GM23248 (cell line): ENCODE data around the gene FBXL5. TPM values are rescaled to one million over a fixed set of nuclear protein-coding genes. Genes with fewer than 3 reads are reported as not detected.

ENCODE experiments used
- DNase-seq: peaks from one replicate; pipeline ENCODE4 v3.0.0-alpha.2; 2015
- H2AFZ ChIP-seq: fragments of 200-600 bp; sonication (generic); 2 replicates; pipeline ENCODE4 v1.6.1; 2016; ENCODE audit warnings: antibody characterized with exemption
- H3F3A ChIP-seq: fragments of 200-600 bp; sonication (generic); 2 replicates; pipeline ENCODE4 v1.6.1; 2016; ENCODE audit warnings: mild to moderate bottlenecking, antibody characterized with exemption, mixed run types; ENCODE audit not compliant: insufficient read depth
- H3K27ac ChIP-seq: fragments of 200-600 bp; sonication (generic); 2 replicates; pipeline ENCODE4 v1.5.1; 2016; ENCODE audit warnings: mild to moderate bottlenecking
- H3K27me3 ChIP-seq: fragments of 200-600 bp; sonication (generic); replicated peaks from 2 replicates; pipeline ENCODE4 v1.6.1; 2016; ENCODE audit warnings: mild to moderate bottlenecking; ENCODE audit not compliant: insufficient read depth
- H3K36me3 ChIP-seq: fragments of 200-600 bp; sonication (generic); 2 replicates; pipeline ENCODE4 v1.6.1; 2016; ENCODE audit warnings: low read depth, mild to moderate bottlenecking
- H3K4me1 ChIP-seq: fragments of 200-600 bp; sonication (generic); 2 replicates; pipeline ENCODE4 v1.6.1; 2016; ENCODE audit warnings: mild to moderate bottlenecking; ENCODE audit not compliant: insufficient read depth
- H3K4me2 ChIP-seq: fragments of 200-600 bp; sonication (generic); one replicate; pipeline ENCODE4 v1.6.1; 2016; ENCODE audit warnings: mild to moderate bottlenecking; ENCODE audit not compliant: unreplicated experiment
- H3K4me3 ChIP-seq: fragments of 200-600 bp; sonication (generic); 2 replicates; pipeline ENCODE4 v1.5.1; 2016; ENCODE audit warnings: mild to moderate bottlenecking
- H3K79me2 ChIP-seq: fragments of 200-600 bp; sonication (generic); 2 replicates; pipeline ENCODE4 v1.6.1; 2016; ENCODE audit warnings: mild to moderate bottlenecking; ENCODE audit not compliant: insufficient read depth
- H3K9ac ChIP-seq: fragments of 200-600 bp; sonication (generic); 2 replicates; pipeline ENCODE4 v1.6.1; 2016; ENCODE audit warnings: mild to moderate bottlenecking
- H3K9me2 ChIP-seq: fragments of 200-600 bp; sonication (generic); 2 replicates; pipeline ENCODE4 v1.6.1; 2016; ENCODE audit warnings: mixed run types, mild to moderate bottlenecking, moderate library complexity; ENCODE audit not compliant: insufficient read depth
- H3K9me3 ChIP-seq: fragments of 200-600 bp; sonication (generic); one replicate; pipeline ENCODE4 v1.6.1; 2017; ENCODE audit warnings: low read depth
- H4K20me1 ChIP-seq: fragments of 200-600 bp; sonication (generic); 2 replicates; pipeline ENCODE4 v1.6.0; 2016; ENCODE audit not compliant: insufficient read depth
- EZH2 ChIP-seq: fragments of 200-600 bp; sonication (generic); IDR thresholded peaks from 2 replicates; pipeline ENCODE4 v1.6.1; 2018; ENCODE audit warnings: antibody characterized with exemption, mild to moderate bottlenecking; ENCODE audit not compliant: insufficient read depth, poor library complexity, severe bottlenecking
- EZH2phosphoT487 ChIP-seq: fragments of 200-600 bp; sonication (generic); IDR thresholded peaks from 2 replicates; pipeline ENCODE4 v1.6.1; 2018; ENCODE audit warnings: antibody characterized with exemption, moderate library complexity, mild to moderate bottlenecking, low read depth; ENCODE audit not compliant: insufficient read depth
- WGBS, 2 experiments: methylation state at CpG; one replicate each; pipeline ENCODE4 v1.1.6; 2015 to 2017; ENCODE audit warnings: low lambda C conversion rate in 2 of 2, low coverage in 1 of 2; ENCODE audit errors: missing lambda C conversion rate in 2 of 2; 5-methylcytosine and 5-hydroxymethylcytosine counted together
- in situ Hi-C: fragments of 300-500 bp; cut with MboI; formaldehyde crosslinking; loops from 2 replicates; pipeline ENCODE4 v1.15.0; 2020
- polyA plus RNA-seq: library from polyadenylated mRNA; unstranded; fragments of >200 nt; fragmentation: Nextera tagmentation; extraction: Ambion mirVana; gene quantifications from 2 replicates; pipeline ENCODE4 v1.2.1, GENCODE V29; 2016
- total RNA-seq: library from RNA; depleted of rRNA; stranded (reverse); fragments of >200 nt; shearing (Covaris generic); gene quantifications from 2 replicates; pipeline ENCODE4 v1.2.3, GENCODE V29; 2014

The FBXL5 gene
- total and polyA plus RNA-seq, 2 experiments from 2014 or later = 55.6 to 82.7 TPM

GRCh38 chr4:15702941-15703403, 47.8 kb upstream of the FBXL5 start, which contains the start of gene BST1:
Gene BST1, plus strand, starts transcription at chr4:15703065. Its CDS starts 80 bp downstream, at chr4:15703145.
- Histone ChIP-seq H2AFZ (peak within 1 kb of the TSS; percentile 93), H4K20me1 (no peaks in the 10 kb centered on the region), H3K9ac (peak within 1 kb of the TSS; percentile 75), H3K79me2 (no peaks in the 10 kb centered on the region), H3K4me3 (peak within 1 kb of the TSS; percentile 76), H3K9me2 (no peaks in the 10 kb centered on the region), H3K4me1 (peaks cover 14% of the 10 kb centered on the region; the same call in 1 of the 2 replicates), H3K27me3 (no peaks in the 10 kb centered on the region), H3K4me2 (peak within 1 kb of the TSS; percentile 79), H3K27ac (no peak within 1 kb of the TSS), H3F3A (0 out of 2 replicates have a peak, but pooled peaks cover 9% of the 10 kb centered on the region), H3K9me3 (no peaks in the 10 kb centered on the region), H3K36me3 (no peaks in the 10 kb centered on the region)
- TF ChIP-seq EZH2phosphoT487 (no peak), EZH2 (no peak)
- WGBS, 2 experiments = 1 to 4% methylated on average over 40 to 43 of the region's 43 CpGs
- in situ Hi-C loops = no loop called here
- DNase-seq = peak; percentile 74

GRCh38 chr4:15696866-15697265, 41.7 kb upstream of the FBXL5 start:
- no peak for DNase-seq
- H3K36me3 ChIP-seq = no peaks in the 10 kb centered on the region
- H4K20me1 ChIP-seq = no peaks in the 10 kb centered on the region
- H3K27ac ChIP-seq = no peak overlapping the region
- H3K79me2 ChIP-seq = no peaks in the 10 kb centered on the region
- H3F3A ChIP-seq = peaks cover 25% of the 10 kb centered on the region
- TF ChIP-seq EZH2 = no peak
- no peak for TF ChIP-seq EZH2phosphoT487
- no peaks in the 10 kb centered on the region for H3K27me3 ChIP-seq
- in situ Hi-C loops = no loop called here
- H3K9me3 ChIP-seq = no peaks in the 10 kb centered on the region
- no peak overlapping the region for H3K9ac ChIP-seq
- H2AFZ ChIP-seq = no peak overlapping the region
- no peaks in the 10 kb centered on the region for H3K9me2 ChIP-seq
- H3K4me2 ChIP-seq = no peak overlapping the region
- no peak overlapping the region for H3K4me3 ChIP-seq
- 98 to 100% methylated on average over 1 of the region's 1 CpG for WGBS, 2 experiments
- peaks cover 27% of the 10 kb centered on the region for H3K4me1 ChIP-seq

DNA sequence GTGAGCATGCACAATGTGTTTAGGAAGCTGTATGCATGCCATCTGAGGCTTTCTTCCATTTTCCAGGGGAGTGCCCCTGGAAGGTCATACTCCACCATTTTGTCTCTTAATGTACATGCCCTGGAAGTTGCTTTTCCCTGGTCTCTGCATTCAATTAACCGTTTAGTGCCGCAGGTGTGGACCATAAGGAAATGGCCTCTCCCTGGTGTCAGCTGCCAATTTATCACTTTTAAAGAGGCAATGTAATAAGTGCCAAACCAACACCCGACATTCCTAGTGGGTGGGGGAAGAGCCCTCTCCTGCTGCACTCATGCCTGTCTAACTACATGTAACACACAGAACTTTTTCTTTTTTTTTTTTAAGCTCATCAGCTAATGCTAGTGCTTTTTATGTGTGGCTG, 40.6 kb upstream of the FBXL5 start:
- no peak overlapping the region for H2AFZ ChIP-seq
- no peak for TF ChIP-seq EZH2
- TF ChIP-seq EZH2phosphoT487 = no peak
- DNase-seq = no peak
- no peak overlapping the region for H3K4me3 ChIP-seq
- H3K4me1 ChIP-seq = peaks cover 39% of the 10 kb centered on the region
- no peaks in the 10 kb centered on the region for H4K20me1 ChIP-seq
- no peaks in the 10 kb centered on the region for H3K79me2 ChIP-seq
- no peaks in the 10 kb centered on the region for H3K27me3 ChIP-seq
- H3K9ac ChIP-seq = no peak overlapping the region
- peak overlapping the region; percentile 45 for H3K4me2 ChIP-seq
- H3K9me2 ChIP-seq = no peaks in the 10 kb centered on the region
- in situ Hi-C loops = no loop called here
- WGBS, 2 experiments = 54 to 59% methylated on average over 3 of the region's 3 CpGs
- H3K9me3 ChIP-seq = no peaks in the 10 kb centered on the region
- H3K36me3 ChIP-seq = no peaks in the 10 kb centered on the region
- peaks cover 35% of the 10 kb centered on the region for H3F3A ChIP-seq
- H3K27ac ChIP-seq = peak overlapping the region; percentile 30

GRCh38 chr4:15695240-15695699, 40.1 kb upstream of the FBXL5 start:
- TF ChIP-seq EZH2 = no peak
- TF ChIP-seq EZH2phosphoT487 = peak; percentile 93
- Histone ChIP-seq H3K4me3 (no peak overlapping the region), H3F3A (peaks cover 38% of the 10 kb centered on the region), H3K9me3 (no peaks in the 10 kb centered on the region), H3K4me1 (peaks cover 43% of the 10 kb centered on the region), H3K27me3 (no peaks in the 10 kb centered on the region), H3K9me2 (no peaks in the 10 kb centered on the region), H3K4me2 (peak overlapping the region; percentile 45), H3K9ac (no peak overlapping the region), H3K79me2 (no peaks in the 10 kb centered on the region), H2AFZ (no peak overlapping the region), H4K20me1 (no peaks in the 10 kb centered on the region), H3K27ac (peak overlapping the region; percentile 30), H3K36me3 (no peaks in the 10 kb centered on the region)
- DNase-seq = peak; percentile 96
- 38 to 39% methylated on average over 10 of the region's 10 CpGs for WGBS, 2 experiments
- in situ Hi-C loops = no loop called here

DNA sequence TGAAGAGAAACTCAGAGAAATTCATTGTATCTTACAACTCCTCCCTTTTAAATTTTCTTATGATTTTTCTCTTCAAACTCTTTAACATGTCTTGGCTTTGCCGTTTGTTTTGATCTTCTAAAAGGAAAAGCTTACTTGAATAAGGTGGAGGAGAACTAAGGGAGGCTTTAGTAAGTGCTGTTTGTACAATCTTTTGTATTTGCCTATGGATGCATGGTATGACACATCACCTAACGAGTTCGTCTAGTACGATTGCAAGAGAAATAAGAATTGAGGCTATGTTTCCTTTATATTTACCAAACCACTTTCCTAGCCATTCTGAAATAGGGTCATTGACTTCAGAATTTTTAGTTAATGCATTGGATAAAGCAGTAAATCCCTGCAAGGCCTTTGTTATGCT, 39.3 kb upstream of the FBXL5 start:
- H3K4me2 ChIP-seq = no peak overlapping the region
- H3K9me3 ChIP-seq = no peaks in the 10 kb centered on the region
- no peaks in the 10 kb centered on the region for H3K79me2 ChIP-seq
- peaks cover 47% of the 10 kb centered on the region for H3F3A ChIP-seq
- in situ Hi-C loops = no loop called here
- WGBS, 2 experiments = 97 to 100% methylated on average over 4 of the region's 4 CpGs
- no peak for DNase-seq
- no peak overlapping the region for H3K9ac ChIP-seq
- no peak overlapping the region for H3K4me3 ChIP-seq
- peak overlapping the region; percentile 14; the same call in 1 of the 2 replicates for H3K27ac ChIP-seq
- H3K36me3 ChIP-seq = no peaks in the 10 kb centered on the region
- H3K27me3 ChIP-seq = no peaks in the 10 kb centered on the region
- TF ChIP-seq EZH2phosphoT487 (no peak), EZH2 (no peak)
- H2AFZ ChIP-seq = no peak overlapping the region
- peaks cover 52% of the 10 kb centered on the region for H3K4me1 ChIP-seq
- no peaks in the 10 kb centered on the region for H4K20me1 ChIP-seq
- H3K9me2 ChIP-seq = no peaks in the 10 kb centered on the region
